ENCODE data around the gene LIPT1.
"Not testable (repeated sequence)": the region's sequence is repeated elsewhere in the genome, so short reads cannot be mapped to it uniquely, and the experiment has no call there.

GRCh38 chr2:99192364-99192763 is 37.6 kb downstream of the LIPT1 start:
- TF ChIP-seq POLR2A, CTCF (IDR thresholded peaks at IDR 0.05): not testable (repeated sequence)
